NAMALWA (cell line): ENCODE data around the gene CYP21A2.
"Not testable (repeated sequence)": the region's sequence is repeated elsewhere in the genome, so short reads cannot be mapped to it uniquely, and the experiment has no call there.

Experiments used
- DNase-seq: peaks from one replicate; pipeline ENCODE4 v3.0.0-alpha.2; 2015; ENCODE audit warnings: low spot score

Gene CYP21A2

GRCh38 chr6:32055756-32056155 lies 17.5 kb downstream of the CYP21A2 start:
- DNase-seq: not testable (repeated sequence)

DNA sequence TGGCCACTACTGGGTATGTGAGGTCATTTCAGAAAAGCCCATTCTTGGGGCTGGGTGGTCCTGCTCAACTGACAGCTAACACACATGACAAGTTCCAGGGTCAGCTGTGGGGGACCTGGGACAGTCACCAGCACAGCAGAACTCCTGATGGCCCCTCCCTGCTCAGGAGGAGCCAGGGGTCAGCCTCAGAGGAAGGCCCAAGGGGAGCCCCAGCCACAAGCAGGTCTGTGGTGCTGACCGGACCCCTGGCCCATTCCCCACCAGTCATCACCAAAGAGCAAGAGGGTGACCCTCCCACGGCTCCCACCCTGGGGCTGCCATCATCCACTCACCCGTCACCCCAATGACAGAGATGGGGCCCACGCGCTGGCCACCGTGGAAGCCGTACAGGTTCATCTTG lies 18.0 kb downstream of the CYP21A2 start:
- DNase-seq: no peak

DNA sequence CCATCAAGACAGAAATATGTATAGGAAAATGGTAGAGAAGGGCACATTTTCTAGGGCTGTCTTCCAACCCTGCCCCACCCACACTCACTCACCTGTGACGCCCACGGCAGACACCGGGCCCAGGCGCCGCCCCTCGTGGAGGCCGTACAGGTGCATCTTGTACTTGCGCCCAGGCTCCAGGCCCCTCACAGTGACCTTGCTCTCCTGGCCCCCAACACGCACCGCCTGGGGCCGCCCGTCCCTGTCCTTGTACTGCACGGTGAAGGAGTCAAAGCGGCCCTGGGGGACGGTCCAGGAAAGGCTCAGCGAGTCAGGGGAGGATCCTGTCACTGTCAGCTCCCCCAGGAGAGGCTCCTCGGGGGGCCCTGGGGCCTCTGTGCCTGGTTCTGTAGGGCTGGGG lies 19.8 kb downstream of the CYP21A2 start:
- no peak for DNase-seq

GRCh38 chr6:32058511-32058963 lies 20.3 kb downstream of the CYP21A2 start:
- DNase-seq: no peak

GRCh38 chr6:32060966-32061655 lies 22.9 kb downstream of the CYP21A2 start:
- no peak for DNase-seq

DNA sequence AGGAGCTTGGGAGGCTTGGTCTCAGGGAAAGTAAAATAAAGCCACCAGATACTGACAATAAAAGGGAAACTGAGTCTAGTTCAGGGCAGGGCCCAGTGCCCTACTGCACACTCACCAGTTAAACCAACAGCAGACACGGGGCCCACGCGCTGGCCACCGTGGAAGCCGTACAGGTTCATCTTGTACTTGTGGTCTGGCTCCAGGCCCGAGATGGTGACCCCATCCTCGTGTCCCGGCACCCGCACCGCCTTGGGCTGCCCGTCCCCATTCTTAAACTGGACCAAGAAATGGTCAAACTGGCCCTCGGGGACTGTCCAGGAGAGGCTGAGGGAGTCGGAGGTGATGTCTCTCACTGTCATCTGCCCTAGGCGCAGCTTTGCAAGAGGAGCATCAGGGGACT lies 26.5 kb downstream of the CYP21A2 start:
- no peak for DNase-seq

- not testable (repeated sequence) for DNase-seq
These were observed 29.3 kb downstream of the CYP21A2 start for GRCh38 chr6:32067521-32067920.

GRCh38 chr6:32068315-32068714 lies 30.1 kb downstream of the CYP21A2 start:
- not testable (repeated sequence) for DNase-seq

- DNase-seq: no peak
These were observed 30.7 kb downstream of the CYP21A2 start for GRCh38 chr6:32068867-32069266.

DNA sequence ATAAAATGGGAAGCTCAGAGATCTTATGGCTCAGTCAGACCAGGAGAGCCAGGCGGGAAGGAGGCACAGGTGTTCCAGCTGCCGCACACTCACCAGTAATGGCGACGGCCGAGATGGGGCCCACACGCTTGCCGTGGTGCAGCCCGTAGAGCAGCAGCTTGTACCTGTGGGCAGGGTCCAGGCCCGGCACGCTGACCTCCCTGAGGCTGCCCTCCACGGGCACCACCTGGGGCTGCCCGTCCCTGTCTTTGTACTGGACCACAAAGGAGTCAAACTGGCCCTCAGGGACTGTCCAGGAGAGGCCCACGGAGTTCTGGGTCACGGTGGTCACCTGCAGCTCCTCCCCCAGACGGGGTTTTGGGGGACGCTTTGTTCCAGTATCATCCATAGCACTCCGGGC lies 31.2 kb downstream of the CYP21A2 start:
- no peak for DNase-seq

DNA sequence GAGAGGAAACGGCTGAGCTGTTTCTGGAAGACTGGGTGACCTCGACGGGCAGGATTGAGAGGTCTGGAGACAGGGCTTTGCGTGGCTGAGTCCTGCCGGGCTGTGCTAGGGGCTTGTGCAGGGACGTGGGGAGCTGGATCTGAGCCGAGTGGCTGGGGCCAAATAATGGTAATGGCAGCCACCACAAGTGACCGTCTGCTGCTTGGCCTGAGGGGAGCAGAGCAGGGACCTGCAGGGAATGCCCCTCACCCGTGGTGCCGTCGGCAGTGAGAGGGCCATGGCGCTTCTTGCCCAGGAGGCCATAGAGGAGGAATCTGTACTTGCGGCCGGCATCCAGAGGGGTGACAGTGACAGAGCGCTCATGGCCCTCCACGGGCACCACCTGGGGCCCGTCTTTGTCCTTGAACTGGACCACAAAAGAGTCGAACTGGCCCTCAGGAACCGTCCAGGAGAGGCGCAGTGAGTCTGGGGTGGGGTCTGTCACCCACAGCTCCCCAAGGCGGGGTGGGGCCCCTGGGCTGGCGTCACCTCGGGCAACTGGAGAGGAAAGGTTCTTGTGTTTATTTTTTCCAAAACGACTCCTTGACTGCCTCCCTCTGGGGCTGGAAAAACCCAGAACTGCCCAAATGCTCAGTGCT lies 31.8 kb downstream of the CYP21A2 start:
- no peak for DNase-seq

- DNase-seq: no peak
These were observed 32.8 kb downstream of the CYP21A2 start for GRCh38 chr6:32070814-32071543.

DNA sequence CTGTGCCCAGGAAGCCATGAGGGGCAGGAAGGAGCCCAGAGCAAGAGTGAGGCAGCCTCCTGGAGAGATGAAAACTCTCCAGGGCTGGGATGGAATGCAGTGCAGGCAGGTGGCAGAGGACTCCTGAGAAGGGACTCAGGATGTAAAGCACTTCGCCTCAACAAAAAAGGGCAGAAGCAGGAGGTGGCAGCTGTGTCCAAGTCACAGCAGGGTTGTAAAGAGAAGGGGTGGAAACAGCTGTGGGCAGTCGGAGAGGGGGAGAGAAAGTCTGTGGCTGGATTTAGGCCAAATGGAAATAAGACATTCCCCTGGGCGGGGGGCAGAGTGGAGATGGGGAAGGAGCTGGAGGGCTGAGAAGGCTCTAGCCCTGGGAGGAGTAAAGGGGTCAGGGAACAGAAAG lies 34.9 kb downstream of the CYP21A2 start:
- no peak for DNase-seq

DNA sequence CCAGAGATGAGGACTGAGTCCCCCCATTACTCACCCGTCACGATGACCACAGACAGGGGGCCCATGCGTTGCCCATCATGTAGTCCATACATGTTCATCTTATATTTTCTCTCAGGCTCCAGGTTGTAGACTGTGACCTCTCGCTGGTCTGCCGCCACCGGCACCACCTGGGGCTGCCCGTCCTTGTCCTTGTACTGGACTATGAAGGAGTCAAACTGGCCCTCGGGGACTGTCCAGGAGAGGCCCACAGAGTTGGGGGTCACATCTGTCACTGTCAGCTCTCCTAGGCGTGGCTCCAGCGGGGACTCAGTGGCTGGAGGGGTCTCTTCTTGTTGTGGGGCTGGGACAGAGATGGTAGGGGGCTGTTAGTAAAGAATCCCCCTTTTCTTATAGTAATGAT lies 35.4 kb downstream of the CYP21A2 start:
- no peak for DNase-seq

DNA sequence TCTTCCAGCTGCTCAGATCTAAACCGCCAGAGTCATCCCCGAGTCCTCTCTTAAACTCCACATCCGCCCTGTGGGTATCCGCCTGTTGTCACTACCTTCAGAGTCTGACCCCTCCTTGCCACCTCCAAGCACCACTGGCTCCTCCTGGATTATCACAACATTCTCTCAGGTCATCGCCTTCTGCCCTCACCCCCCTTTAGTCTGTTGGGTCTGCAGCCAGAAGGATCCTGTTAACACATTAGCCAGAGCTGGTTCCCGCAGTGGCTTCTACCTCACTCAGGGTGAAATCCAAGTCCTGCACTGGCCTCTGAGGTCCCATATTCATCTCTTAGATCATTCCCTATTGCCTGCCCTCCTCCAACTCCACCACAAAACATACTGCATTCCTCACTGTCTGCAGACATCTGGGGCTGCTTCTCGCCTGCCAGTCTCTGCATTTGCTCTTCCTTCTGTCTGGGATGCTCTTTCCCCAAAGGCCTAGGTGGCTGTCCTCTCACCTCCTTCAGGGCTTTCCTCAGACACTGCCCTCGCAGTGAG lies 36.8 kb downstream of the CYP21A2 start:
- no peak for DNase-seq

- no peak for DNase-seq
These were observed 37.6 kb downstream of the CYP21A2 start for GRCh38 chr6:32075781-32076180.

DNA sequence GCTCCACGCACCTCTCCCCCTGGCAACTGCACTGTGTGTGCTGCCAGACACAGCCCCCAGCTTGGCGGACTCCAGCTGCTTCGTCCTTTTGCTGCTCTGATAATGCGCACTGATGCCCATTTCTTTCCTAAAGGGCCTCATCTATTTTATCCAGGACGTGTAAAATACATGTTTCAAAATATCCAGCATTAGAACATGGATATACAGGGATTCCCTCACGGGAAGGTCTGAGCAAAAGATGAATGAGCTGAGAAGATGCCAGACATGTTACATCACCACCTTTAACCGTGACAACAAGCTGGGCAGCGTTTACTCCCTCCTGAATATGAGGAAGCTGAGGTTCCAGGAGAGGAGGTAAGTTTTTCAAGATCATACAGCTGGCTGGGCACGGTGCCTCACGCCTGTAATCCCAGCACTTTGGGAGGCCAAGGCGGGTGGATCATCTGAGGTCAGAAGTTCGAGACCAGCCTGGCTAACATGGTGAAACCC lies 38.1 kb downstream of the CYP21A2 start:
- no peak for DNase-seq

DNA sequence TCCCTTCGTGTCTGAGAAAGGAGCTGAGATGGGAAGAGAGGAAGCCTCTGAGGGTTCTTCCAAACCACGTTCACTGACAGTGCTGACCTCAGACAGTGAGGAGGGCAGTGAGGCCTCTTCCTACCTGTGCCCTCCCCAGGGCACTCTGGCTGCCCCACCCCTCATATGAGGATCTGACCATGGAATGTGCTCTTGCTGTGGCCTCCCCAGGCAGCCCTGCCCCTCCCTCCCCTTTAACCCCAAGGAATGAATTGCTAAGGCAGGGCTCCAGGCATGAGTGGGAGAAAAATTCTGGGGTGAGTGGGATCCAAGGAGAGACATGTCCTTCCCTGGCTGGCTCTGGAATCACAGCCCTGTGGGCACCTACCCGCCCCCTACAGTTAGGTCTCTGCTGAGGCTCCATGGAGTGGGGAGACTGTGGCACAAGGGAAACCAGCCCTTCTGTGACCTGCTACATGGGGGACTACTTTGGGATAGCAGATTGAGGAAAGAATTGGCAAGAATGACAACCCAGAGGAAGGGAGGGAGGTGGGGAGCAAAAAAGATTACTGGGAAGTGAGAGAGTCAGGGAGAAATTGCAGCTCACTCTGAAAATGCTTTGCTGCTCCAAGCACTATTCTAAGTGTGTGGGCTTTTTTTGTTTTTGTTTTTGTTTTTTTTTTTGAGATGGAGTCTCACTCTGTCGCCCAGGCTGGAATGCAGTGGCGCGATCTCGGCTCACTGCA lies 41.5 kb downstream of the CYP21A2 start:
- DNase-seq: no peak

GRCh38 chr6:32081168-32081990 lies 43.2 kb downstream of the CYP21A2 start:
- DNase-seq: no peak

- DNase-seq: no peak
These were observed 44.3 kb downstream of the CYP21A2 start for GRCh38 chr6:32082478-32082877.

DNA sequence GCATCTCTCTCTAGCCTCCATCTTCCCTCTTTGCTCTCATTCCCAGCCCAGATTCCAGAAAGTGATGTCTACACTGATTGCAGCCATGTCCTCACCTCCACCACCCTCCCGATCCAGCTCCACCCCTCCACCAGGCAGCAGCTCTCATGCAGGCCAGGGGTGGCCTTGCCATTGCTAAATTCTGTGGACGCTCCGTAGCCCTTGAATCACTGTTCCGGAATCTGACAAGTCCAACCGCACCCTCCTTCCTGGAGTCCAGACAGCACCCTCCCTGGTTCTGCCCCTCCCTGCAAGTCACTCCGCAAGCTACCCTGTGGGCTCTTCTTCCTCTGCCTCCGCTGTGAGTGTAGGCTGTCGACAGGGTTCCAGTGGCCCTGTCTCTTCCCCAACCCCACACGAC lies 44.7 kb downstream of the CYP21A2 start:
- DNase-seq: no peak
